Measurements from ENCODE around the gene MACC1. TPM values are rescaled to one million over a fixed set of nuclear protein-coding genes. Genes with fewer than 3 reads are reported as not detected.
A peak's percentile ranks its signal among the peaks of the same experiment; 100 is the strongest.

MACC1 gene
- total RNA-seq (2022) (190 and 199 TPM in 2 replicates), Bru-seq, nascent RNA (percentile 100 among the genes with signal in this experiment), BruChase-seq, experiment 1, labeled RNA remaining after a 6-hour chase (percentile 99 among the genes with signal in this experiment), BruChase-seq, experiment 2, labeled RNA remaining after a 2-hour chase (percentile 99 among the genes with signal in this experiment)
- long read RNA-seq, partial matches to known transcripts = 3 of 62 reads
- long read RNA-seq, other reads (novel, unspliced or antisense) = 55 of 62 reads

- Mint-ChIP-seq H3K4me1 (ENCODE audit: low read depth, unreplicated experiment) (peaks cover 63% of the 10 kb centered on the region), H3K27me3 (ENCODE audit: unreplicated experiment) (no peaks in the 10 kb centered on the region), H3K4me3 (ENCODE audit: low read depth, unreplicated experiment) (peak within 1 kb of the TSS; percentile 73), H3K36me3 (ENCODE audit: insufficient read depth, unreplicated experiment) (peaks cover 64% of the 10 kb centered on the region), H3K9me3 (ENCODE audit: low read depth, unreplicated experiment) (peaks cover 3% of the 10 kb centered on the region), H3K27ac (ENCODE audit: unreplicated experiment) (peak within 1 kb of the TSS; percentile 95)
- BruUV-seq (replicated peaks) = no TSS peak
- TF ChIP-seq, protein P1, sequence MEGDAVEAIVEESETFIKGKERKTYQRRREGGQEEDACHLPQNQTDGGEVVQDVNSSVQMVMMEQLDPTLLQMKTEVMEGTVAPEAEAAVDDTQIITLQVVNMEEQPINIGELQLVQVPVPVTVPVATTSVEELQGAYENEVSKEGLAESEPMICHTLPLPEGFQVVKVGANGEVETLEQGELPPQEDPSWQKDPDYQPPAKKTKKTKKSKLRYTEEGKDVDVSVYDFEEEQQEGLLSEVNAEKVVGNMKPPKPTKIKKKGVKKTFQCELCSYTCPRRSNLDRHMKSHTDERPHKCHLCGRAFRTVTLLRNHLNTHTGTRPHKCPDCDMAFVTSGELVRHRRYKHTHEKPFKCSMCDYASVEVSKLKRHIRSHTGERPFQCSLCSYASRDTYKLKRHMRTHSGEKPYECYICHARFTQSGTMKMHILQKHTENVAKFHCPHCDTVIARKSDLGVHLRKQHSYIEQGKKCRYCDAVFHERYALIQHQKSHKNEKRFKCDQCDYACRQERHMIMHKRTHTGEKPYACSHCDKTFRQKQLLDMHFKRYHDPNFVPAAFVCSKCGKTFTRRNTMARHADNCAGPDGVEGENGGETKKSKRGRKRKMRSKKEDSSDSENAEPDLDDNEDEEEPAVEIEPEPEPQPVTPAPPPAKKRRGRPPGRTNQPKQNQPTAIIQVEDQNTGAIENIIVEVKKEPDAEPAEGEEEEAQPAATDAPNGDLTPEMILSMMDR (IDR thresholded peaks at IDR 0.05; ENCODE audit: unreplicated experiment) = peak; percentile 79
- CTCF ChIA-PET = interaction anchor here (0.6 to 2.2 kb wide), 12 partner anchors 18 to 381 kb away, joined by 3 to 9 read pairs (median 4); partner anchors contain the start of gene ITGB8
- intact Hi-C loops (cut with micrococcal nuclease; ENCODE audit: unreplicated experiment) = loop anchor here (1.0 to 5.0 kb wide), 9 partner anchors 18 to 469 kb away; no protein-coding TSS in a partner anchor
- peak; percentile 96 for DNase-seq
Measured at GRCh38 chr7:20217193-20217948, at the start of gene MACC1. Gene MACC1, minus strand, starts transcription at chr7:20217384. Its CDS starts 55,522 bp downstream, at chr7:20161862.

- peaks cover 23% of the 10 kb centered on the region for H3K4me1 Mint-ChIP-seq (ENCODE audit: low read depth, unreplicated experiment)
- TF ChIP-seq, protein P1 (IDR thresholded peaks at IDR 0.05; ENCODE audit: unreplicated experiment) = no peak
- no peak for DNase-seq
- H3K27me3 Mint-ChIP-seq (ENCODE audit: unreplicated experiment) = no peaks in the 10 kb centered on the region
- H3K27ac Mint-ChIP-seq (ENCODE audit: unreplicated experiment) = no peak overlapping the region
- H3K9me3 Mint-ChIP-seq (ENCODE audit: low read depth, unreplicated experiment) = no peaks in the 10 kb centered on the region
- no peaks in the 10 kb centered on the region for H3K36me3 Mint-ChIP-seq (ENCODE audit: insufficient read depth, unreplicated experiment)
- CTCF ChIA-PET = interaction anchor here (1.0 kb wide), 1 partner anchor 44 kb away, joined by 3 read pairs; no protein-coding TSS in a partner anchor
- intact Hi-C loops (cut with micrococcal nuclease; ENCODE audit: unreplicated experiment) = no loop called here
- no peak overlapping the region for H3K4me3 Mint-ChIP-seq (ENCODE audit: low read depth, unreplicated experiment)
- BruUV-seq (replicated peaks) = no TSS peak
Measured at GRCh38 chr7:20264623-20265022, 47.4 kb upstream of the MACC1 start.

GRCh38 chr7:20260223-20260622 is 43.0 kb upstream of the MACC1 start:
- intact Hi-C loops (cut with micrococcal nuclease; ENCODE audit: unreplicated experiment) = no loop called here
- Mint-ChIP-seq H3K27ac (ENCODE audit: unreplicated experiment) (no peak overlapping the region), H3K9me3 (ENCODE audit: low read depth, unreplicated experiment) (no peaks in the 10 kb centered on the region), H3K4me1 (ENCODE audit: low read depth, unreplicated experiment) (no peaks in the 10 kb centered on the region), H3K36me3 (ENCODE audit: insufficient read depth, unreplicated experiment) (no peaks in the 10 kb centered on the region), H3K27me3 (ENCODE audit: unreplicated experiment) (no peaks in the 10 kb centered on the region), H3K4me3 (ENCODE audit: low read depth, unreplicated experiment) (no peak overlapping the region)
- TF ChIP-seq, protein P1 (IDR thresholded peaks at IDR 0.05; ENCODE audit: unreplicated experiment) = no peak
- CTCF ChIA-PET = interaction anchor here (0.9 kb wide), 1 partner anchor 43 kb away, joined by 3 read pairs; the partner anchor contains the start of gene MACC1
- DNase-seq = no peak
- no TSS peak for BruUV-seq (replicated peaks)

- intact Hi-C loops (cut with micrococcal nuclease; ENCODE audit: unreplicated experiment) = no loop called here
Measured at GRCh38 chr7:20257212-20257611, 40.0 kb upstream of the MACC1 start.

More at GRCh38 chr7:20257212-20257611, 40.0 kb upstream of the MACC1 start:
- CTCF ChIA-PET = no interaction called here
- no peaks in the 10 kb centered on the region for H3K9me3 Mint-ChIP-seq (ENCODE audit: low read depth, unreplicated experiment)
- H3K27ac Mint-ChIP-seq (ENCODE audit: unreplicated experiment) = no peak overlapping the region
- TF ChIP-seq, protein P1 (IDR thresholded peaks at IDR 0.05; ENCODE audit: unreplicated experiment) = no peak
- BruUV-seq (replicated peaks) = no TSS peak
- no peak overlapping the region for H3K4me3 Mint-ChIP-seq (ENCODE audit: low read depth, unreplicated experiment)
- H3K27me3 Mint-ChIP-seq (ENCODE audit: unreplicated experiment) = no peaks in the 10 kb centered on the region
- no peaks in the 10 kb centered on the region for H3K36me3 Mint-ChIP-seq (ENCODE audit: insufficient read depth, unreplicated experiment)
- peaks cover under 1% of the 10 kb centered on the region for H3K4me1 Mint-ChIP-seq (ENCODE audit: low read depth, unreplicated experiment)
- no peak for DNase-seq
